Limb (tissue), 2 donors: ENCODE results near the gene CLEC10A.
"Not testable (repeated sequence)": the region's sequence is repeated elsewhere in the genome, so short reads cannot be mapped to it uniquely, and the experiment has no call there.

Experiments used
- DNase-seq, 2 donors: peaks; one replicate each; pipeline ENCODE4 v3.0.0-alpha.2; 2016; ENCODE audit errors: extremely low spot score in 2 of 2

The CLEC10A gene, protein sequence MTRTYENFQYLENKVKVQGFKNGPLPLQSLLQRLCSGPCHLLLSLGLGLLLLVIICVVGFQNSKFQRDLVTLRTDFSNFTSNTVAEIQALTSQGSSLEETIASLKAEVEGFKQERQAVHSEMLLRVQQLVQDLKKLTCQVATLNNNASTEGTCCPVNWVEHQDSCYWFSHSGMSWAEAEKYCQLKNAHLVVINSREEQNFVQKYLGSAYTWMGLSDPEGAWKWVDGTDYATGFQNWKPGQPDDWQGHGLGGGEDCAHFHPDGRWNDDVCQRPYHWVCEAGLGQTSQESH

DNA sequence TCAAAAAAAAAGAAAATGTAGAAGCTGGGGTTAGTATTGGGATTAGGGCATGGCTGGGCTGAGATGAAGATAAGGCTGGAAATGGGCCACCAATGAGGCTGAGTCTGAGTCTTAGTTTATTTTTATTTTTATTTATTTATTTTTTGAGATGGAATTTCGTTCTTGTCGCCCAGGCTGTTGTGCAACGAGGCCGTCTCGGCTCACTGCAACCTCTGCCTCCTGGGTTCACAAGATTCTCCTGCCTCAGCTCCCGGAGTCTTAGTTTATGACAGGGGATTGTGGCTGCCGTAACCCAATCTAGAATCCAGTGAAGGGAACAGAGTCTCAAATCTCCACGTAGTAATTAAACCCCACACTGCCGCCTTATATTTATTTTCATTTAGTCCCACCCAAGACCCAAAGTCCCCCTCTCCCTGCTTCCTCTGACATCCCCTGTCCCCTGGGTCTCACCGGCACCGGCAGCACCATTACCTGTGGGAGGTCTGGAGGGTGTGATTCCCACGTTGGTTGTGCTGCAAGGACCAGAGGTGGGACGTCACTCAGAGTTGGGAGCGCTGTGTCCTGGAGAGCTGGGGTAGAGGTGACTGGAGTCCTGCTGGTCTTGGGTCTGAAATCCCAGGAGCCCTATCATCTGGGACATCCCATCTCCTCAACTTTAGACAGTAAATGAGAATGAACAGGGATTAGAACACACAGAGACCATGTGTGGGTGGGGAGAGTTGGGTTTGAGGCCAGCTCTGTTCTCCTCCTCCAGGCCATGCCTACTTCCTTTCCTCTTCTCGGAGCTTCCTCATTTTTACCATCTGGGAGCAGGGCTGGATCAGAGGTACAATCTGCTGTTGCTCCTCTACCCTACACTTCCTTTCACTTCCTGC, at the start of gene CLEC10A:
Gene CLEC10A, minus strand, starts transcription at position 671 of the 875 bp plus-strand sequence. CDS start 1,439 bp downstream, outside the sequence.
- no peak for DNase-seq

DNA sequence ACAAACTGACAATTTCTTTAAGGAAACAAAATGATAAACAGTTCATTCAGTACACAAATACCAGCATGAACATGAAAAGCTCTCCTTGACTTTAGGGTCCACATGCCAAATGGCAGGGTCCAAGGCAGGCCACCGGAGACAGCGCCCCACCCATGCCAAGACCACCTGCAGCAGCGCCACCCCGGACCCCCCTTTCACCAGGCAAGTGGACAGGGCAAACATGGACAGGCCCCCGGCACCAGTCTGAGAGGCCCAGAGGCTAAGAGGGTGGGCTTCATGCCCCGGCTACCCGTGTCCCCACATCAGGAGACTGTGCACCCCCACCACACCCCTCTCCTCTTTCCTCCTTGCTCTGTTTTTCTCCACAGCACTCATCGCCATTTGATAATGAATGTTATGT, 49.3 kb upstream of the CLEC10A start:
- DNase-seq: no peak

DNA sequence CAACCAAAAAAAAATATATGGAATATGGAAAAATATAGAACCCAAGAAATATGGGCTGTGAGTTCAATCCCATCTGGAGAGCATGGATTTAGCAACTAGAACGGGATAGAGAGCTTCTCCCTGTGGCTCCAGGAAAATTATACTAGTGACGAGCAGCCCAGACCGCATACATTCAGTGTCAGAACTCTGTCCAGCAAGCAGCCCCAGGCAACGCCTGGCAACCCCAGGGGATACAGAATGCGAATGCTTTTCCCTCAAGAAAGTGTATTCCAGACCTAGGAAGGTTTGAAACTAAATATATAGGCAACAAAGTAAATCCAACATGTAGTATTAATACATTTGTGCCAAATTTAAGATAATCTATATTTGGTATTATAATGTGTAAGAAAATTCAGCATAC, 48.1 kb upstream of the CLEC10A start:
- DNase-seq: no peak

DNA sequence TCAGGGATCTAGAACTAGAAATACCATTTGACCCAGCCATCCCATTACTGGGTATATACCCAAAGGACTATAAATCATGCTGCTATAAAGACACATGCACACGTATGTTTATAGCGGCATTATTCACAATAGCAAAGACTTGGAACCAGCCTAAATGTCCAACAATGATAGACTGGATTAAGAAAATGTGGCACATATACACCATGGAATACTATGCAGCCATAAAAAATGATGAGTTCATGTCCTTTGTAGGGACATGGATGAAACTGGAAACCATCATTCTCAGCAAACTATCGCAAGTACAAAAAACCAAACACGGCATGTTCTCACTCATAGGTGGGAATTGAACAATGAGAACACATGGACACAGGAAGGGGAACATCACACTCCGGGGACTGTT, 47.5 kb upstream of the CLEC10A start:
- not testable (repeated sequence) for DNase-seq

DNA sequence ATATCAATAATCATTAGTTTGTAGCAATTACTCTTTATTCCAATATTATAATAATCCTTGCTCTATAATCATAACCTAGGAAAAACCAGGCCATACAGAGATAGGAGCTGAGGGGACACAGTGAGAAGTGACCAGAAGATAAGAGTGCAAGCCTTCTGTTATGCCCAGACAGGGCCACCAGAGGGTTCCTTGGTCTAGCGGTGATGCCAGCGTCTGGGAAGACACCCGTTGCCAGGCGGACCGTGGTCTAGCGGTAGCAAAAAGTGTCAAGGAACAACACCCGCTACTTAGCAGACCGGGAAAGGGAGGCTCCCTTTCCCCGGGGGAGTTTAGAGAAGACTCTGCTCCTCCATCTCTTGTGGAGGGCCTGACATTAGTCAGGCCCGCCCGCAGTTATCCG, 46.3 kb upstream of the CLEC10A start:
- not testable (repeated sequence) for DNase-seq

DNA sequence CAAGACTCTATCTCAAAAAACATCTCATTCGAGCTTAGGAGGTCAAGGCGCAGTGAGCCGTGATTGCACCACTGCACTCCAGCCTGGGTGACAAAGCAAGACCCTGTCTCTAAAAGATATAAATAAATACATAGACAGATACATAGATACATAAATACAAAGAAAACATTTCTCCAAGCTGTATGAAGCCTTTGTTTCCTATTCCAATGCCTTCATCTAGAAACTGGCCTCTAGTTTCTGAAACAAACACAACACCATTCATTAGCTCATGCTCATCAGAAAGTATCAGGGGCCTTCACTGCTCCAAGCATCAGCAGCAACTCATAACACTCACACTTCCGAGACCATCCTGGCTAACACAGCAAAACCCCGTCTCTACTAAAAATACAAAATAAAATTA, 44.9 kb upstream of the CLEC10A start:
- DNase-seq: no peak

DNA sequence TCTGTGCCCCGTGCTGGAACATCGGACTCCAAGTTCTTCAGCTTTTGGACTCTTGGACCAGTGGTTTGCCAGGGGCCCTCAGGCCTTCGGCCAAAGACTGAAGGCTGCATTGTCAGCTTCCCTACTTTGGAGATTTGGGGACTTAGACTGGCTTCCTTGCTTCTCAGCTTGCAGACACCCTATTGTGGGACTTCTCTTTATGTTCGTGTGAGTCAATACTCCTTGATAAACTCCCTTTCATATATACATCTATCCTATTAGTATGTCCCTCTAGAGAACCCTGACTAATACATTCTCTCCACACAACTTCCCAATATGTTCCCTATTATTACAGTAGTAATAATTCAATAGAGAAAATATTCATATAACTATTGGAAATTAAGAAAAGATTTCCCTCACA, 43.8 kb upstream of the CLEC10A start:
- DNase-seq: no peak

DNA sequence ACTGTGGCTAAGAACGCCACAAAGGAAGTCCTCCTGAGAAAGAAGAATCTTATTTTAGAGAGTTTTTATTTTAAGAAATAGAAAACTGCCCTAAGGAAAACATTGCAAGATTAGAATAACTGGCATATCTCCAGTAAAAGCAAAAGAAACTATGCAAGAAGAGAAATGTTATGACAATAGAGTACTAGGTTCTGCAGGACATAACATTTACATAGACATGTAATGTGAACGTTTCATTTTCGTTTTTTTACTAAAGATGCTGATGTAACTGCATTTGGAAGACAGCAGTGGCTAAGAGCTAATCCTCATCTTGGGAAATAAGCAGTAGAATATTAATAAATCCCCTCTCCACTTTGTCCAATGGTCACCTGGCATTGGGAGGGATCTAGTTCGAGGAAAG, 42.3 kb upstream of the CLEC10A start:
- DNase-seq: no peak

DNA sequence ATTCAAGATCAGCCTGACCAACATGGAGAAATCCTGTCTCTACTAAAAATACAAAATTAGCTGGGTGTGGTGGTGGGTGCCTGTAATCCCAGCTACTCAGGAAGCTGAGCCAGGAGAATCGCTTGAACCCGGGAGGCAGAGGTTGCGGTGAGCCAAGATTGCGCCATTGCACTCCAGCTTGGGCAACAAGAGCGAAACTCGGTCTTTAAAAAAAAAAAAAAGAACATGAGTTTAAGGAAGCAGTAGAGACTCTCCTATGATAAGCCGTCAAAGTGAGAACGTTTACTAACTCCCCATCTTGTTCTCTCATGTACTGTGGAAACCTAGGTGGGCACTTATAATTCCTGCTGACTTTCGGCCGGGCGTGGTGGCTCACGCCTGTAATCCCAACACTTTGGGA, 40.6 kb upstream of the CLEC10A start:
- DNase-seq: not testable (repeated sequence)

DNA sequence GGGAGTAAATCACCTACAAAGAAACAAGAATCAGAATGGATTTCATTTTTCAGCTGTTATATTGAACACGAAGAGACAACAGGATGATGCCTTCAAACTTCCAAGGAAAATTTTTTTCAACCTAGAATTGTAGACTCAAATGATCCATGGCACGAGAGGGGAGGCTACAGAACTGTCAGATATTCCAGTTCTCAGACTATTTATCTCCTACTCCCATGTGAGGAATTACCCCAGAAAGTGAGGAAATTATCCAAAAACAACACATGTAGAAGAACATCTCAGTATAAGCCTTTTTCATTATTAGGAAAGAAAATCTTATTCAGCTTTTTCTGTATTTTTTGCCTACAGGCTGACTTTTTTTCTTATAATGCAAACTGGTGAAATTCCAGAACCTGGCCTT, 40.1 kb upstream of the CLEC10A start:
- no peak for DNase-seq

DNA sequence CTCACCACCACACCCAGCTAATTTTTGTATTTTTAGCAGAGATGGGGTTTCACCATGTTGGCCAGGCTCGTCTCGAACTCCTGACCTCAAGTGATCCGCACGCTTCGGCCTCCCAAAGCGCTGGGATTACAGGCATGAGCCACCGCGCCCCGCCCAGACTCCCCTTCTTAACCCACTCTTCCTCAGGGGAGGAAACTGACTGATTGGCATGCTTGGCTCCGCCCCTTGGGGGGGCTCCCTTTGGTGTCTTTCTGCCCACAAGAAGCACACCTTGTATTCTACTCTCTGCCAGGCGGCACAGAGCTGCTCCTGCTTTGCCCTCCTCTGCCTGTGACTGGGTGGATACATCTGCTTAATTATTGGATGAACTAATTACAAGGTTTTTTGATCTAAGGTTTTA, 39.3 kb upstream of the CLEC10A start:
- DNase-seq: no peak

DNA sequence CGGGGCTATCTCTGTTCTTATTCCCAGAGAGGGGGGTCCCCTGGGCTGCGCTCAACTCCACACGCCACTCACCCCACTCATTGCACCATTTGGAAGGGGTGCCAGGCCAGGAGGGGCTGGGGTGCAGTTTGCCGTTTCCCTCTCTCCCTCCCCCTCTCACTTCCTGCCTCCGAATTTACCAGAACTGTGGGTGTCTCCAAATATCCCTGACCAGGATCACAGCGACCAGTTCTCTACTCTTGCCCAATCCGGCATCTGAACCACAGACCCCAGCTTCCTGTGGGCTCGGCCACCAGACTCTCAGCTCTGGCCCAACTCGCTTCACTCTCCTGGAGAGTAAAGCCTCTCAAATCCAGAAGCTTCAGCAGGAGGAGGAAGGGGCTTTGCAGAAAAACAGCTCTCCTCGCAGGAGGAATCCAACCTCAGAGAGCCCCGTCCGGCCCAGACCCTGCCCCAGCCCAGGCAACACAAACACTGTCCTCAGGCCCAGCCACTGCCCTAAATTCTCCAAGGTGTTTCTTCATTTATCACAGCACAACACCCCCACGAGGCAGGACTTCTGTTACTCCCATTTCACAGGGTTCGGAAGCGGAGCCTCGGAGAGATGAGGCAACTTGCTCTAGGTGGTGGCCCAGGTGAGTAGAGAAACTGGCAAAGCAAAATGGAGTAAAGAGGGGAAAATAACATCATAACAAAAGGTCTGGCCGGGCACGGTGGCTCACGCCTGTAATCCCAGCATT, 35.0 kb upstream of the CLEC10A start:
- DNase-seq: no peak

DNA sequence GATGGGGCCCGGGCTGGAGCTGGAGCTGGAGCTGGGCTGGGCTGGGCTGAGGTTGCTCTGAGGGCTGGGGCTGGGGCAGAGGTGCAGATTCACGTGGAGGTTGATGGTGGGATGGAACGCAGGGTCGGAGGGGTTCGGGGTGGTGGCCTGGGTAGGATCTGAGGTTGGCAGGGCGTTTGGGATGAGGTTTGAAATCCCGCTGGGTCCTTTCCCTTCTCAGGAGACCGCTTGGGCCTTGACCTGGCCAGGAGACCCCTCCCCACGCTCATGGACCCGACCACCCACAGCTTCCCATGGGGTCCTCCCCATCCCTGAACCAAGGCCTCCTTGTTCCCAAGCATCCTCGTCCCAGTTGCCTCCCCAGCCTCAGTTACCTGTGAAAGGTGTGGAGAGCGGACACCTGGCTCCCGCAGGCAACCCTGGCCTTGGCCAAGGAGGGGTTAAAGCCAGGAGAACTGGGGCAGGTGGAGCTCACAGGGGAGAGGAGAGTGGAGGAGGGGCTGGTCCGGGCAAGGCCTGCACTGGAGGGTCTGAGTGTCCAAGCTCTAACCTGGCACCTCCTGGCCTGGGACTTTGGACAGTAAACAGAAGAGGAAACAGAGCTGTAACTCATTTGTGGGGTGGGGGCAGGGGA, 34.3 kb upstream of the CLEC10A start, which contains the start of gene ASGR2:
Gene ASGR2, minus strand, starts transcription at position 582 of the 634 bp plus-strand sequence. CDS start 582 bp downstream, outside the sequence.
- no peak for DNase-seq

DNA sequence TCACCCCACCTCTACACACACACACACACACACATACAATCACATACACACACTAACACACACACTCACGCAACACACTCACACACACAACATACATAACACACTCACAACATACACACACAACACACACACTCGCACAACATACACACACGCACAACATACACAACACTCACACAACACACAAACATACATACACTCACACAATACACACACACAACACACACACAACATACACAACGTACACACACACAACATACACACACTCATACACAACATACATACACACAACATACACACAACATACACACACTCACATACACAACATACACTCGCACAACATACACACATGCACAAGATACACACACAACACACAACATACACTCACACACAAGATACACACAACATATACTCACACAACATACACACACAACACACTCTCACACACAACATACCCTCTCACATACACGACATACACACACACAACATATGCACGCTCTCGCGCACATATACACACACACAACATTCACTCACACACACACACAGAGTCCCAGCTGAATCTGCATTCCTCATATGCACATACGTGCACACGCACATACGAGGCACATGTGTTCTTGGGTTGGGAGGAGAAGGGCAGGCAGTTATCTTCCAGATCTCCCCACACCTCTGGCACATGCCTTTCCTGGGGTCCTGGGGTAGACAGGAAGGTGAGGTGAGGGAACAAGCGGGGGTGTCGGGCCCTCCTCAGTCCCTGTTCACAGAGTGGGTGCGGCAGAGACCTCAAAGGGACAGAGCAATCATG, 33.4 kb upstream of the CLEC10A start:
- DNase-seq: no peak

DNA sequence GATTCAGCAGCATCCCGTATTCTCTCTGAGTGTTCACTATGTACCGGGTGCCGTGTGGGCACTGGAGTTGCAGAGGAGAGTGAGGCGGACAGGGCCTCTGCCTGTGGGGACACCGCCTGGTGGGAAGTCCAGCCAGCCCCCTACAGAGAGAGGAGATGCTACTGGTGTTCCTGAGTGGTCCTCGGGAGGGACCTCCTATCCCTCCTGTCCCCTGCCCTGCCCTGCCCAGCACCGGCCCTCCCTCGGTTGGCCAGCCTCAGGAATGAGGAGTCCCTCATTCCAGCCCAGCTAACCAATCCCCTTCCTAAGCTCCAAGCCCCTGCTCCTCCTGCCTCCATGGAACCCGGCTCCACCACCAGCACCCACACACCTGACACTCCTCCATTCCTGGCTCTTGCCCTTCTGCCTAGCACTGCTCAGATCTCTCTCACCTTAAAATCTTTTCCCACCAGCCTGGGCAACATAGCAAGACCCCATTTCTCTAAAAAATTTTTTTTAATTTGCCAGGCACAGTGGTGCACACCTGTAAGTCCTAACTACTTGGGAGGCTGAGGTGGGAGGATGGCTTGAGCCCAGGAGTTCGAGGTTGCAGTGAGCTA, 32.6 kb upstream of the CLEC10A start:
- DNase-seq: no peak

DNA sequence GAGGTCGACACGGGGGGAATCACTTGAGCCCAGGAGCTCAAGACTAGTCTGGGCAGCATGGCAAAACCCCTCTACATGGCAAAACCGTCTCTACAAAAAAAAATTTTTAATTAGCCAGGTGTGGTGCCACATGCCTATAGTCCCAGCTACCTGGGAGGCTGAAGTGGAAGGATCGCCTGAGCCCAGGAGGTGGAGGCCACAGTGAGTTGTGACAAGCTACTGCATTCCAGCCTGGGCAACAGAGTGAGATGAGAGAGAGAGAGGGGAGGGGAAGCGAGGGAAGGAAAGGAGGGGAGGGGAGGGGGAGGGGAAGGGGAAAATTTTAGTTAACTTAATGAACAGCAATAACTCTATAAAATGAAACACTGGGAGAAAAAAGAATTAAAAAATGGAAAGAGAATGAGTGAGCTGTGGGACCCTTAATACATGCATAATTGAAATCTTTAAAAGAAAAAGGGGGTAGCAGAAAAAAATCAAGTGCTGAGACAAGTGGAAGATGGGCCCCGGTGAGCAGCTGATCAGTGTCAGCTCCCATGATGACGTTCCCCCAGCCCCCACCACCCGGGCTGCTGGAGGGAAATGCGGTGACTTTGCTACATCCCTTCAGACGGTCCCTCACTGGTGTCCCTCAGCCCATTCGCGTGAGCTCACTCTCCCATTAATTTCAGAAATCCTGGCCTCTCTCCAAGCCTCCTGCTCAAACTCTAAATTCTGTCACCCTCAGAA, 31.9 kb upstream of the CLEC10A start:
- no peak for DNase-seq

DNA sequence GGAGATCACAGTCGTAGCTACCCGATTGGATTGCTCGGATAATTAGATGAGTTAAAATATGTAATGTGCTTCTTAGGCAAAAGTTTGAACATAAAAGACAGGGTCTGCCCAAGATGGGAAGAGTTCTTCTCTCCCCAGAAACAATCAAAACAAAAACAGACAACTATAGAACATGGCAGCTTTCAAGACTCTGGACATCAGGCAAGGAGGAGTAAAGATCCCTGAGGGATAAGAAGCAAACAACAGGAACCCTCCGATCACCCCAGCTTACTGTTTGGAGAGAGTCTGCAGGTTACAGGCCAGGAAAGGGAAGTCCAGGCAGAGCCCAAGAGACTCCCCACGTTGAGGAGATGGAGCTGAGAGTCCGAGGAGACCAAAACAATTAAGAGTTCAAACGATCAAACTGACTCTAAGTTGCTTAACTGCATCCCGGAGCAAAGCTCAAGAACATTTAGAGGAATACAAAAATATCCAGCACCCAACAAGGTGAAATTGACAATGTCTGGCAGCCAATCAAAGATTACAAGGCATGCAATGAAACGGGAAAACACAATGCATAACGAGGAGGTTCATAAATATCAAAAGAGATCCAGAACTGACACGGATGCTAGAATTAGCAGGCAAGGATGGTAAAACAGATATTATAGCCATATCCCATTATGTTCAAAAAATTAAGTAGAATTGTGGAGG, 30.7 kb upstream of the CLEC10A start:
- no peak for DNase-seq

DNA sequence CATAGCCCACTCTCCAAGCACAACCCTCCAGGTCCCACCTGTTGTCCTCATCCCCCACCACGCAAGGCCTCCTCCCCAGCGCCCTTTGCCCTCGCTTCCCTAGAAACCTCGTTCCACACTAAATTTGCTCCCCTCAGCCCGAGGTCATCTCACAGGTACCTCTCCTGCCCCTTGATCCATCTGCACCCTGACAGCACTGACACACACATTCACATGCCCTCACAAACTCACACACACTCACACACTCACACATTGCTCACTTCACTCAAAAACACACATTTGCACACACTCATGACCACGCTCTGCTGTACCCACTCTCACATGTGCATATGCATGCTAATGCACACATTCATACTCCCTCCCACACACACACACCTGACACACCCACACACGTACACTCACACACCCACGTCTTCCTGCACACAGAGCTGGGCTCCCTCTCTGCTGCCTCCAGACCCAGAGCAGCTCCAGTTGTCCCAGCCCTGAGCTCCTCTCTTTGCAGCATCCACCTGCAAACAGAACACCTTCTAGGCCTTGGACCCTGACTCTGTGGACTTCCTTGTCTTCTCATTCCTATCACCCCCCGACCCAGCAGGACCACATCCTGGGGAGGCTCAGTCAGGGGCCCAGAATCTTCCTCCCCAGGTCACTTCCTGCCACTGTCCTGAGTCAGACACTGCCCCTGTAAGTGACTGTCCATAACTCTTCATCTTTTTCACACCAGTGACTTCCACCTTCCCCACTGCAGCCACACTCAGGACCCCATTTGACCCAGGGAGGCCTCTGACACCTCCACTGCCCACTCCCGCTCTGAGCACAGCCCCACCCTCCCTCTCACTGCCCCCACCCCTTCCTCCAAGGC, 29.6 kb upstream of the CLEC10A start:
- no peak for DNase-seq
